ENCODE data around the gene GPR173. TPM values are rescaled to one million over a fixed set of nuclear protein-coding genes. Genes with fewer than 3 reads are reported as not detected.

The GPR173 gene
- total RNA-seq, 1 donor from 2014 or later: 2.1 TPM

GRCh38 chrX:53115550-53115874, 66.9 kb downstream of the GPR173 start:
- Histone ChIP-seq H3K9me3 (no peaks in the 10 kb centered on the region), H3K27me3 (no peaks in the 10 kb centered on the region), H3K4me1 (peaks cover 0 to 3% of the 10 kb centered on the region in 2 donors), H3K36me3 (no peaks in the 10 kb centered on the region), H3K4me3 (no peak overlapping the region), H3K27ac (peak overlapping the region; percentile 6 to 14)
- no peak for DNase-seq (ENCODE audit: low spot score in 2 of 2)
- intact Hi-C loops (cut with DNase I): no loop called here
- TF ChIP-seq CTCF (IDR thresholded peaks at IDR 0.05): no peak

DNA sequence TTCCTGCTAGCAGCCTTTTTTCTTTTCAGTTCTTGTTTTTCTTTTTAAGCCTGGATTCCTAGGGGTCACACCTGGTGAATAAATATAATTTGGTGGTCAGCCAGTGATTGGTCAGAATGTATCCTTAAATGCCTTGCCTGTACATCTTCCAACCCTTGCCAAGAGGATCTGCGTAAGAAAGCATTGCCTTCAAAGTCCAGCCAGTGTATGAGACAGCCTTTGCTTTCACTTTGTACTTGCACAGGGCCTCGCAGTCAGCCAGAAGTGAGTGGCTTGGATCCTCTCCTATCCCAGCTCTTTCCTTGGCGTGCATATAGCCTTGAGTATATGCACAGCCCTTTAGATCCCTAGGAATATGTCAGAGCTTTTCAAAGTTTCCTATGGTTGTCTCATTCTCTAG, 67.5 kb downstream of the GPR173 start:
- Histone ChIP-seq H3K4me1 (peaks cover 0 to 3% of the 10 kb centered on the region in 2 donors), H3K4me3 (peak overlapping the region in 1 of 2 donors; percentile 3), H3K27me3 (no peaks in the 10 kb centered on the region), H3K27ac (peak overlapping the region in 1 of 2 donors; percentile 6), H3K36me3 (no peaks in the 10 kb centered on the region), H3K9me3 (no peaks in the 10 kb centered on the region)
- intact Hi-C loops (cut with DNase I): no loop called here
- TF ChIP-seq CTCF (IDR thresholded peaks at IDR 0.05): no peak
- no peak for DNase-seq (ENCODE audit: low spot score in 2 of 2)

DNA sequence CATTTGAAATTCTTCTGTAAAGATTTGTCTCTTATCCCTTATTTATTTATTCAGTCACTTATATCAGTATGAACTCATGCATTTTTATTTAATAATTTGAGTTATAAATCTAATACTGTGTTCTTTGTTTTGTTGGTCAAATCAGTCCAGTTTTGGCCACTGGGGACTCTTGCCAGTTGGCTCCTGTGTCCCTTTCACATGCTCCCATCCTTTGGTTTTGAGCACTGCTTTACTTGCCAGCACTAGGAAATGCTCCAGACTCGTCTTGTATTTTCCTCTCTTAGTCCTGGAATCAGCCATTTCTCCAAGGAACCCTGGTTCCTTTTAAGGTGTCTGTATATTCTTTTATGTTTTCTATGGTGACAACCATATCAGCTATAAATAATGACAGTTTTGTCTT, 73.4 kb downstream of the GPR173 start:
- TF ChIP-seq CTCF (IDR thresholded peaks at IDR 0.05): no peak
- H3K27ac ChIP-seq: no peak overlapping the region

GRCh38 chrX:53125506-53125905, 76.9 kb downstream of the GPR173 start:
- no peak for TF ChIP-seq CTCF (IDR thresholded peaks at IDR 0.05)
- no peak for DNase-seq (ENCODE audit: low spot score in 2 of 2)
- H3K36me3 ChIP-seq: no peaks in the 10 kb centered on the region
- H3K4me1 ChIP-seq: no peaks in the 10 kb centered on the region
- H3K4me3 ChIP-seq: no peak overlapping the region
- no peaks in the 10 kb centered on the region for H3K27me3 ChIP-seq
- intact Hi-C loops (cut with DNase I): no loop called here
- H3K27ac ChIP-seq: no peak overlapping the region
- no peaks in the 10 kb centered on the region for H3K9me3 ChIP-seq

More for the DNA sequence above, 73.4 kb downstream of the GPR173 start:
- no peaks in the 10 kb centered on the region for H3K9me3 ChIP-seq
- intact Hi-C loops (cut with DNase I): no loop called here
- H3K36me3 ChIP-seq: no peaks in the 10 kb centered on the region
- no peaks in the 10 kb centered on the region for H3K4me1 ChIP-seq
- H3K4me3 ChIP-seq: no peak overlapping the region
- no peaks in the 10 kb centered on the region for H3K27me3 ChIP-seq
- DNase-seq (ENCODE audit: low spot score in 2 of 2): no peak

- intact Hi-C loops (cut with DNase I): no loop called here
- Histone ChIP-seq H3K9me3 (no peaks in the 10 kb centered on the region), H3K27ac (no peak overlapping the region), H3K27me3 (no peaks in the 10 kb centered on the region), H3K4me3 (no peak overlapping the region), H3K4me1 (no peaks in the 10 kb centered on the region), H3K36me3 (no peaks in the 10 kb centered on the region)
- TF ChIP-seq CTCF (IDR thresholded peaks at IDR 0.05): no peak
- DNase-seq (ENCODE audit: low spot score in 2 of 2): no peak
Measured at GRCh38 chrX:53126377-53126776, 77.8 kb downstream of the GPR173 start.

DNA sequence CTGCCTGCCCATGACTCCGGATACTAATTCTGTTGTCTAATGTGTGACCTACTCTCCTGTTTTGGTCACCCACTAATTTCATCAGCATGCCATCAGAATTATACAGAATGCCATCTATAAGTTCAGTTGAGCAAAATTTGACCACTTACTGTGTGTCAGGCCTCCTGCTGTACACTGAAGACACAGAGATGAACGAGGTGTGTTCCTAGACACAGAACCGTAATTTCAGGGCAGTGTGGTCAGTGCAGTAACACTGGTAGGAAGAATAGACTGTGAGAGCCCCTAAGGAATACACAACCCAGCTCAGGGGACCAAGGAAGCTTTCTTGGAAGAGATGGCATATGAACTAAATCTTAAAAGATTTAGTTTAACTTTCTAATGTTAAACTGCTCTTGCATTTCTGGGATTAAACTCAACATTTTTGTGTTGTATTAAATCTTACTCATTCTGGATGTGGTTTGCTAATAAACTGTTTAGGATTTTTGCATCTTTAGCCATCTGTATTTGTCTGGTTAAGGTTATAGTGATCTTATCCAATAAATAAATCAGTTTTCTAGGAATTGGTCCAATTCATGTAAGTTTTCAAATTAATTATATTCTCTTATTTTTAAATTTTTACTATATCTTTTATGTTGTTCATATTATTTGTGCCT, 79.6 kb downstream of the GPR173 start:
- no peaks in the 10 kb centered on the region for H3K4me1 ChIP-seq
- H3K4me3 ChIP-seq: no peak overlapping the region
- TF ChIP-seq CTCF (IDR thresholded peaks at IDR 0.05): no peak
- H3K27me3 ChIP-seq: no peaks in the 10 kb centered on the region
- no peaks in the 10 kb centered on the region for H3K36me3 ChIP-seq
- intact Hi-C loops (cut with DNase I): no loop called here
- no peaks in the 10 kb centered on the region for H3K9me3 ChIP-seq
- no peak for DNase-seq (ENCODE audit: low spot score in 2 of 2)
- no peak overlapping the region for H3K27ac ChIP-seq

Data from ascending aorta (tissue), 2 donors.